Measurements from ENCODE around the gene MISP3.
"Not testable (repeated sequence)": the region's sequence is repeated elsewhere in the genome, so short reads cannot be mapped to it uniquely, and the experiment has no call there.

The MISP3 gene

GRCh38 chr19:14072535-14073260 is at the start of gene MISP3:
MISP3 (plus strand) TSS chr19:14072786; CDS start chr19:14073310, 524 bp downstream.
- no peak for DNase-seq

- DNase-seq: no peak
Observed at GRCh38 chr19:14023404-14024235, 49.0 kb upstream of the MISP3 start.

GRCh38 chr19:14026652-14027192 is 45.9 kb upstream of the MISP3 start:
- DNase-seq: not testable (repeated sequence)

GRCh38 chr19:14027856-14028450 is 44.6 kb upstream of the MISP3 start, which contains the start of gene RLN3:
RLN3 (plus strand) TSS chr19:14028148; CDS start chr19:14028205, 57 bp downstream.
- DNase-seq: no peak

GRCh38 chr19:14028901-14029300 is 43.7 kb upstream of the MISP3 start:
- no peak for DNase-seq

GRCh38 chr19:14030997-14031718 is 41.4 kb upstream of the MISP3 start:
- no peak for DNase-seq

- no peak for DNase-seq
Observed at GRCh38 chr19:14031719-14032480, 40.7 kb upstream of the MISP3 start, which contains the start of gene IL27RA. IL27RA (plus strand) TSS chr19:14031762; CDS start chr19:14031873, 111 bp downstream.

- no peak for DNase-seq
Observed at GRCh38 chr19:14033946-14034345, 38.6 kb upstream of the MISP3 start.

- DNase-seq: not testable (repeated sequence)
Observed at GRCh38 chr19:14035159-14035558, 37.4 kb upstream of the MISP3 start.

- no peak for DNase-seq
Observed at GRCh38 chr19:14035706-14036105, 36.9 kb upstream of the MISP3 start.

GRCh38 chr19:14039181-14039580 is 33.4 kb upstream of the MISP3 start:
- DNase-seq: no peak

- not testable (repeated sequence) for DNase-seq
Observed at GRCh38 chr19:14042659-14043608, 29.7 kb upstream of the MISP3 start.

GRCh38 chr19:14047866-14048265 is 24.7 kb upstream of the MISP3 start:
- not testable (repeated sequence) for DNase-seq

GRCh38 chr19:14048443-14049153 is 24.0 kb upstream of the MISP3 start:
- DNase-seq: no peak

GRCh38 chr19:14050512-14050911 is 22.1 kb upstream of the MISP3 start:
- DNase-seq: no peak

- not testable (repeated sequence) for DNase-seq
Observed at GRCh38 chr19:14050961-14051360, 21.6 kb upstream of the MISP3 start.

- no peak for DNase-seq
Observed at GRCh38 chr19:14051980-14052379, 20.6 kb upstream of the MISP3 start.

GRCh38 chr19:14052470-14052869 is 20.1 kb upstream of the MISP3 start:
- DNase-seq: no peak

- DNase-seq: no peak
Observed at GRCh38 chr19:14053032-14053431, 19.6 kb upstream of the MISP3 start.

GRCh38 chr19:14053500-14053899 is 19.1 kb upstream of the MISP3 start:
- no peak for DNase-seq
